Measurements from ENCODE around the gene MGME1.

DNA sequence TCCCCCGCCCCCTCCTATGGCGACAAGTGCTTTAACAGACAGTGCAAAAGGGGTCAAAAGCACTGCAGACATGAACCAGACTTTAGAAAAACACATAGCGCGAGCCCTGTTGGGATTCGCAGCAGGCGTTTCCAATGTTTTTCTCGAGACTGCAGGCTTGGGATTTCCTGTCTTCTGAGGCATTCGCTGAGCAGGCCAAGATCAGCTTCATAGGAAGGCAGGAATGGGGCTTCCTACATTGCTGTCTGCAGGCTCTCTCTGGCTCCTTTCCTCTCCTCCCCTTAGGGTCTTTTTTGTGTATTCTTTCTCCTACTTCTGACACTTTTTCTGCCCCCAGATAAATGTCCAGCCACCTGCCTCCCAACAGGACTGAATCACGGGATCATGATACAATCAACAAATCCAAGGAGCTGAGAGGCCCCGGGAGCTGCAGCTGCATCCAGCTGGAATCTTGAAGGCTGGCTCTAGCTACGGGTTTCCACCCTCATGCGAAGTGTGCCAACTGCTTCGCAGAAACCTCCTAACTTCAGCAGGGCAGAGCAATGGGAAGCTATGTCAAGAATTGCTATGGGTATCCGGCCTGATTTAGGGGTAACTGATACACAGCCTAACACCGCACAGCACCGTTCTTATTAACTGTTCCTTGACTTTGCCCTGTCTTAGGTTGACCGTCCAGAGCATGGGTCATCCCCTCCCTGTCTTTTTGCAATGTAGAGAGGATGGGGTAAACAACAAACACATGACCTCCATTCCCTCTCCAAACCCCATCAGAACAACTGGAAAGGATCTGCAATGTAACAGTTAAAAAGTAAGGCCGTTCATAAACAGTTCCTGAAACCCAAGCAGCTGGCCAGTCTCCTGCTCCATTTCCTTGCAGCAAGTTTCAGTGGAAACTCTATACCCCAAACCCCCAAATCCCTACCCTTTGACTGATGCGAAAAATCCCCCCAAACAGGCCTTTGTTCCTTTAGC, 31.8 kb upstream of the MGME1 start:
- TF ChIP-seq, protein P1, sequence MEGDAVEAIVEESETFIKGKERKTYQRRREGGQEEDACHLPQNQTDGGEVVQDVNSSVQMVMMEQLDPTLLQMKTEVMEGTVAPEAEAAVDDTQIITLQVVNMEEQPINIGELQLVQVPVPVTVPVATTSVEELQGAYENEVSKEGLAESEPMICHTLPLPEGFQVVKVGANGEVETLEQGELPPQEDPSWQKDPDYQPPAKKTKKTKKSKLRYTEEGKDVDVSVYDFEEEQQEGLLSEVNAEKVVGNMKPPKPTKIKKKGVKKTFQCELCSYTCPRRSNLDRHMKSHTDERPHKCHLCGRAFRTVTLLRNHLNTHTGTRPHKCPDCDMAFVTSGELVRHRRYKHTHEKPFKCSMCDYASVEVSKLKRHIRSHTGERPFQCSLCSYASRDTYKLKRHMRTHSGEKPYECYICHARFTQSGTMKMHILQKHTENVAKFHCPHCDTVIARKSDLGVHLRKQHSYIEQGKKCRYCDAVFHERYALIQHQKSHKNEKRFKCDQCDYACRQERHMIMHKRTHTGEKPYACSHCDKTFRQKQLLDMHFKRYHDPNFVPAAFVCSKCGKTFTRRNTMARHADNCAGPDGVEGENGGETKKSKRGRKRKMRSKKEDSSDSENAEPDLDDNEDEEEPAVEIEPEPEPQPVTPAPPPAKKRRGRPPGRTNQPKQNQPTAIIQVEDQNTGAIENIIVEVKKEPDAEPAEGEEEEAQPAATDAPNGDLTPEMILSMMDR (conservative IDR thresholded peaks at IDR 0.05 in 1 of 2, IDR thresholded peaks at IDR 0.05 in 1 of 2; ENCODE audit: extremely low read depth in 1 of 2, insufficient read depth in 1 of 2, low read depth in 1 of 2, low read length in 2 of 2), result no peak
- no peak for TF ChIP-seq EZH2 (IDR thresholded peaks at IDR 0.05; ENCODE audit: borderline replicate concordance, low read length)

Measured in mammary epithelial cell (primary cell).